HG02840 (cell line): Measurements from ENCODE around the gene GPX4.

Experiments used
- ATAC-seq: cut with Tn5 transposase; IDR thresholded peaks from one replicate; pipeline ENCODE4 v1.9.1; 2021; ENCODE audit warnings: mild to moderate bottlenecking, moderate library complexity, moderate number of reproducible peaks; ENCODE audit not compliant: unreplicated experiment, low FRiP score

Gene GPX4

DNA sequence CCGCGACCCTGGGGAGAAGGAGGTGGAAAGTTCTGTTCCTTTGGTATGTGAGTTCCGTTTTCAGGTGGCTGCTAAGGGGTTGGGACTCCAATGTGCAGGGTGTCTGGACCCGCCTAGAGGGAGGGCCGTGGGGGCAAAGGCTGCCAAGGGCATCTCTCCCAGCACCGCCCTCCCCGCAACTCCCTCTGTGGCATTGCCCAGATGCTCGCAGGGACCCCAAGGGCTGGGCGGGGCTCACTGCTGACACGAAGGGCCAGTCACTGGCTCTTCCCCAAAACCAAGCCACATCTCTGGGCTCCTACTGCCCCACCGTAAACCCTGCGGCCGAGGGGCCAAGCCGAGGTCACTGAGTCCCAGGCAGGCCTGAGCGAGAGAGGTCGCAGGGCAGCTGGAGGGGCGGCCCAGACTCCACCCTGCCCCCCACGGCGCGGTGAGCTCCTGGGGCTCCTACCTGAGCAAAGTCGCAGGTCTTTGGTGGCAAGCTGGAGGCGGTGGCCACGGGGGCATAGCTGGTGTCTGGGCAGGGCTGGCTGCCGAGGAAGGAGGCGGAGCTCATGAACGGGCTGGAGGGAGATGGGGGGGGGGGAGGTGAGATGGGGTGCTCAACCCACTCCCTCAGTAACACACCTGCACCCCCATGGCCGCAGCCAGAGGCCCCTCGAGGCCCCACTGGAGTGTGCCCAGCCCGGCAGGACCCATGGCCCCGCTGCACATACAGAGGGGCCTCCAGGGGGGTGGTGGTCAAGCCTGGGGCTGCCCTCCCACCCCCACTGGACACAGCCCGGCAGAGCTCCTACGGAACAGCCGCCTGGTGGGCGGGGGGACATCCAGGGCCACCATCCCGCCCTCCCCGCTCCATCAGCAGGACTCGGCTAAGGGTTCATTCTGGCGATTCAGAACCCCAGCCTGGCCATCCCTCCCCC, 43.3 kb downstream of the GPX4 start:
- no peak for ATAC-seq

DNA sequence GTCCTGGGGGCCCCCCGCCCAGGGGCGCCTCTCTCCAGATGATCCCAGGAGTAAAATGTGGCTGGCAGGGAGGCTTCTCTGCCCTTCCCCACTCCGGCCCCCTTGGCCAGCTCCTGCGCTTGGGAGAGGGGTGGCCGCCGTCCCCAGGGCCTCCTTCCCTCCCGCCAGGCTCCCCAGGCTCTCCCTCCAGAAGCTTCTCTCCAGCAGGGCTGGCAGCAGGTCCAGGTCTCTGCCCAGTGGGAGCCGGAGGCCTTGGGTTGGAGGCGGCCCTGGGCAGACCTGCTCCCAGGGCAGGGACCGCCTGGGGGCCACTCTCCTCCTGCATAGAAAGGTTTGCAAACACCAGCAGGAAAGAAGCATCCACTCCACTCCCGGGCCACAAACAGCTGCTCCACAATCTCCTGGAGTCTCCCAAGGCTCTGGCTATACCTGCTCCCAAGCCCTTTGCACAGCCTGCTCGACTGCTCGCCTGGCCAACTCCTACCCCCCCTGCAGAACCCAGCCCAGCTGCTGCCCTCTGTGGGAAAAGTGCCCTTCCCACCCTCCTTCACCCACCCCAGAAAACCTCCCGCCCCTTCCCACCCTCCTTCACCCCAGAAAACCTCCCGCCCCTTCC, 44.2 kb downstream of the GPX4 start:
- no peak for ATAC-seq

DNA sequence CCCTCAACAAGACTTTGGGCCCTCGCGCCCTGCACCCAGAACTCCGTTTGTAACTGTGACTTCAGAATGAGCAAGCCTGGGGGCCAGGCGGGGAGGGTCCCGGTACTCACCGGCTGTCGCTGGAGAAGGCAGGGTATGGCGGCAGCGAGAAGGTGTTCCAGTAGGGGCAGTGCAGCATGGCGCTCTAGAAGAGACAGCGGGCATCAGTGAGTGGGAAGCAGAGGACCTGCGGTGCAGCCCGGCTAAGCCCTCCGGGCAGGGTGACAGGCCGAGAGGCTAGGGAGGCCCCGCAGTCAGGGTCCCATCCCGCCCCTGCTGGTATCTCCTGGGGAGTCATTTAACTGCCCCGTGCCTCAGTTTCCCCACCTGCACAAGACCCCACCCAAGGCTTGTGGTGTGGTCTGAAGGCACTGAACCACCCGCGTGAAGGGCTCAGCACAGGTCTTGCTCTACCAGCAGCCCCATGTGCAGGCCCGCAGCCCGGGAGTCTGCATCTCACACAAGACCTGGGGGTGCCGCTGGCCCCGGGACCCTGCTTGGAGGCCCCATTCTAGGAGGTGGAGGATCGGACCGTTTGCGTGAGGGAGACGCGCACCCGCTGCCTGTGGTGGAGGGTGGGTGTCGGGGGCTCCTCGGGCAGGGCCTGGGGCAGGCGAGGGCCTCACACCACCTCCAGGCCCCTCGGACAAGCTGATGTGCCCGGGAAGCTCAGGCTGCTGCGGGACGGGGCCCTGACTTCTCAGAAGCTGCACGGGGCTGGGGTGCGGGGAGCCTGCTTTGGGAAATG, 45.7 kb downstream of the GPX4 start:
- no peak for ATAC-seq

DNA sequence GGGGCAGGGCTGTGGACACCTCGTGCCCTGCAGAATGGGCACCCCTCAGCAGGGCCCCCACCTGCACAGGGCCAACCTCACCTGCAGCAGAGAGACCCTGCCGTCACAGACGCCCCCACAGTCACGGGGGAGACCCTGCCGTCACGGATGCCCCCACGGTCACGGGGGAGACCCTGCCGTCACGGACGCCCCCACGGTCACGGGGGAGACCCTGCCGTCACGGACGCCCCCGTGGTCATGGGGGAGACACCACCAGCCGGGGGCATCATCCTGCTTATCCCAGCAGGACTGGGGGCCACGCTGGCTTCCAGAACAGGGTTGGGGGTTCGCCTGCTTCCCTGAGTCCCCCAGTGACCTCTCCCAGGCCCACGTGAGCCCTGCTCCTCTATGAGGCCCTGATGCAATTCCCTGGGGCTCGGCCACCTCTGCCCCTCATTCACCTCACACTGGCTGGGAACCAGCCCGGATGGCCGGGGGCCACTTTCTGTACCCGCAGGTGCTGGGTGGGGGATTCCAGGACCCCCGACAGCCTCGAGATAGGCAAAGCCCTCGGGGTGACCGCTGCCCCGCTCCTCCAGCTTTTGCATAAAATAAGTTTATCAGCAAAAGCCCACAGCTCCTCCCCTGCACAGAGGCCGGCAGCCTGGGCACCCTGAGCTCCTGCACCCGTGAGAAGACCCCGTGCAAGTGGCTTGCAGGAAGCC, 46.7 kb downstream of the GPX4 start:
- ATAC-seq: no peak

DNA sequence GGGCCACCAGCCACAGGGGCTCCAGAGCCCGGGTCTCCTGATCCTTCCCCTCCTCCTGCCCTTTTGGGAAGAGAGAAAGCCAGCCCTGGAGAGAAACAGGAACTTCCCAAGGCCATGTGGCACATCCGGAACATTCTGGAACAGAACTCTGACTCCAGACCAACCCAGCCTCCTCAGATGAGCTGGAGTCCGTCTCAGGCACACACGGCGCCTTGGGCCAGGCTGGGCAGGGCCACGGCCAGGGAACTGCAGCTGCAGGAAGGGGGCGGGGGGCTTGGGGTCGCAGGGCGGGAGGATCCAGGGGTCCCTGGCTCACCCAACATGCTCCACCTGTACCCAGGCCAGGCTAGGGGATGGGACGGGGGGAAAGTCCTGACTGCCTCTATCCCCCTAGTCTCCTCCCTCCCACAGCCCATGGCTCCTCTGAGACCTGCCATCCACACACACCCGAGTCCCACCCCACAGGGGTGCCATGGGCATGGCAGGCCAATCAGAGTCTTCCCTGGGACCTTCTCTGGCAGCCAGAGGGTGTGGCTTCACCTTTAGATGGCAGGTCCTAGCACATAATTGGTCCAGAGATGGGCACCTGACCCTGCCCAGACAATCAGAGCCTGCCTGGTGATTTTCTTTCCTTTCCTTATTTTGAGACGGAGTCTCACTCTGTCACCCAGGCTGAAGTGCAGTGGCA, 47.4 kb downstream of the GPX4 start:
- ATAC-seq: no peak

DNA sequence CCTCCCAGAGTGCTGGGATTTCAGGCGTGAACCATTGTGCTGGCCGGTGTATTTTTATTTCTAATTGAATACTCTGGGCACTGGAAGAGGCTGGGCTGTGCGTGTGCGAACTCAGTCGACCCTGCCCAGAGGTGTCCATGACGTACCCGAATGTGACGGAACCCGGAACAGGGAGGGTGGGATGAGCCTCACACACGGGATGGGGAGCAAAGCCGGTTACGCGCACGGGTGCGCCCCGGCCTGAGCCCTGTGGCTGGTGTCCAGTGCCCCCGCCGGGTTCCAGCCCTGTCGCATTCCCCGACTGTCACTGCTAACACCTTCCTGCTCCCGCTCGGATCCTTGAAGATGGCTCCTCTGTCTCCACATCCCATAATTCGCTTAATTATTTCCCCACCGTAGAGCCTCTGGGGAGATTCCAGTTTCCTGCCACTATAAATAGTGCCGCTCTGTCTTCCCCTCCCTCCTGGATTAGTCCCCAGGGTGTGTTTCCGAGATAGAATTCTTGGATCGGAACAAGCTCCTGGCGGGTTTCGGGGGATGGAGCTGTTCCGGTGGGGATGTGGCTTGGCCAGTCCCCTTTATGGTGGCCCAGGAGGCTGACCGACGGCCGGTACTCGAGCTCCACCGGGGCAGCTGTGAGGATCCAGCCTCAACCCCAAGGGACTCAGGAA, 48.3 kb downstream of the GPX4 start:
- ATAC-seq: no peak

DNA sequence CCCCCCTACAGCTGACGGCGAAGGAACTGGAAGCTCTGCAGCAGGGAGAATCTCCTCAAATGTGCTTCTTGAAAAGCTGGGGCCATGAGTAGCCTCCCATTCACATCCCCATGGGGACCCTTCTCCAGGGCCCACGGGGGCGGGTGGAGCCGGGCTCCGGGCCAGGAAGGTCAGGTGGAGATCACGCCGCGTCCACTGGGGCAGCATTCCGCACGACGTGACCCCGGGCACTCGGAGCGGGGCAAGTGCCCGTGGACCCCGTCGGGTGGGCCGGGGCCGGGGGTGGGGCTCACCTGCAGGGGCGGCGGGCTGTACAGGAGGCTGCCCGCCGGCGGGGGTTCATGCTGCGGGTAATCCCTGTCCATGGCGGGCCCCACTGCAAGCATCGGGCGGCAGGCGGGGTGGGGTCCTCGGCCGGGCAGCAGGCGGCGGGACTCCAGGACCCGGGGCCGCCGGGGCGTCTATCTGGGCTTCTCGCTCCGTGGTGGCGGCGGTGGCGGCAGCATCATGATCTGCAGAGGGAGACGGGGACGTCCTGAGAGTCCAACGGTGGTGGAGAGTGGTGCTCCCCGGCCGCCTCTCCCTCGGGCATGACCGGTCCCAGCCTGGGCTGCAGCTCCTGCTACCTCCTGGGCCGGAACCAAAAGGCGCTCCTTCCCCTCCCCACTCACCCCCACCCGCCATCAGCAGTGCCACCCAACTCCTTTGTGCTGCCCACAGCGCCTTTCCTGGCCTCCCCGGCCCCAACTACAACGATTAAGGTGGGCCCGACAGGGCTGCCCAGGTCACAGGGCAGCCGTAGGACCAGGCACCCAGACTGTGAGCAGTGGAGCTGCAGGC, 50.3 kb downstream of the GPX4 start:
- no peak for ATAC-seq

DNA sequence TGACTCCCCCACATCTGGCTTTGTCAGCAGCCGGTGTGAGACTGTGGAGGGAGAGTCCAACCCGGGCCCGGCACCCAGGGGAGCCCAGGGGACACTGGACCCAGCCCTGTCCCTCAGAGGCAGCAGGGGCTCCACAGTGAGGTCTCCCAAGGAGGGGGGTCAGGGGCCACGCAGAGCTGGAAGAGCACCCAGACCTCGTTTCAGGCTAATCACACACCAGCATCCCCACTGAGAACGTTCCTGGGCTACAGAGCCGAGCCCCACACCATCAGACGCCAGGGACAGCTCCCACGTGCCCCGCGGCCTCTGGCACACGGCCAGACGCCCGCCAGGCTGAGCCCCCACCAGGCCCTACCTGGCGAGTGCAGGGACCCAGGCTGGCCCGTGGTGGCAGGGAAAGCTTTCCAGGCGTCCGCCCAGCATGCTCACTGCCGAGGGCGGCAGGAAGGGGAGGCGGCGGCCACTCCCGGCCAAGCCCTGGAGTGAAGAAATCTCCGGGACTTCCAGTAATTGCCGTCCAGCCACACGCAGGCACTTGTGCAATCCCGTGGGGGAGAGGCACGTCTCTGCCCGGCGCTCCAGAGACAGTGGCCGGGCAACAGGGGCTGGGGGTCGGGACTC, 51.0 kb downstream of the GPX4 start:
- no peak for ATAC-seq

DNA sequence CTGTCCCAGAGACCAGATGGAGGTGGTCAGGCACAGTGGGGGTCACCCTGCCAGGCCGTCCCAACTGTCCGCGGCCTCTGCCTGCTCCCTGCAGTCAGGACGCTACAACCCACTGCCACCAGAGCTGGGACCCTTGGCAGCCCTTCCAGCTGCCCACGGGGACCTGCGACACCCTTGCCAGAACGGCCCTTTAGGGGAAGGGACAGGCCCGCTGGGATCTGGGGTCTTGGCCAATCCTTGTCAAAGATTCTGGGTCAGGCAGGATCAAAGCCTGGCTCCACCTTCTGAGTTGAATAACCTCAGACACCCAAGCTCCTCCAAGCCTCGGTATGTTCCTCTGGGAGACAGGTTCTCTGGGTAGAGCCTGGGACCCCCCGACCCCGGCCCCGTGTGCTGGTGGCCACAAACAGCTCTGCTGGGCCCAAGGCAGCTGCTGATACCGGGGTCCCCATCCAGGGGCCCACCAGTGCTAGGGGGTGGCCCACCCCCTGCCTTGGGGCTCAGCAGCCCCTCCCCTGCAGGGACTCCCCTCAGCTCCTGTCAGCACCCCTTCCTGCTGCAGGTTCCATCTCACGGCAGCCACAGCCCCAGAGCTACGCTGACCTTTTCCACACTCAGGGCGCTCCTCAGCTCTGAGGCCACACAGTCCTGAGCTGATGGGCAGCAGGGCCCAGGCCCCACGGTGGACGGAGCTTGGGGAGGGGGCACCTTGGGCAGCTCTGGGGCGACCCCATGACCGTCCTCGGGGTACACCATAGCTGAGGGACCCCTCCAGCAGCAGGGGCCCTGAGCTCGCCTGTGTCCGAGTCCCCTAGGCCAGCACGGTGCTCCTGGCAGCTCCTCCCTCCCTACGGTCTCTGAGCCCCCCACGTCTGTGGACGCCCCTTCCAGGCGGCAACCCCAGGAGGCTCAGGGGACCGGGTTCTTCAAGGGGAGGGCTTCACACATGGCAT, 51.8 kb downstream of the GPX4 start:
- no peak for ATAC-seq
